Right atrium auricular region (tissue), 2 donors: ENCODE data around the gene PCSK9. TPM values are rescaled to one million over a fixed set of nuclear protein-coding genes. Genes with fewer than 3 reads are reported as not detected.

Source experiments
- DNase-seq: peaks from one replicate; pipeline ENCODE4 v3.0.0-alpha.2; 2019; ENCODE audit warnings: low spot score
- H3K27ac ChIP-seq, 2 donors: fragments of 200-600 bp; sonication (generic); 1 replicate in 1 of 2; 2 replicates in 1 of 2; pipeline ENCODE4 v1.5.1; 2016 to 2019
- H3K27me3 ChIP-seq, 2 donors: fragments of 200-600 bp; sonication (generic); one replicate each; pipeline versions ENCODE4 v1.5.1 to v1.6.0; 2017 to 2019
- H3K36me3 ChIP-seq: fragments of 200-600 bp; sonication (generic); one replicate; pipeline ENCODE4 v1.5.1; 2016
- H3K4me1 ChIP-seq, 2 donors: fragments of 200-600 bp; sonication (generic); one replicate each; pipeline versions ENCODE4 v1.5.1 to v1.6.0; 2017 to 2019
- H3K4me3 ChIP-seq, 2 donors: fragments of 200-600 bp; sonication (generic); 1 replicate in 1 of 2; 2 replicates in 1 of 2; pipeline ENCODE4 v1.5.1; 2017 to 2019; ENCODE audit warnings: mild to moderate bottlenecking in 1 of 2, moderate library complexity in 1 of 2
- H3K9me3 ChIP-seq, 2 donors: fragments of 200-600 bp; sonication (generic); one replicate each; pipeline ENCODE4 v1.5.1; 2019
- CTCF ChIP-seq, 2 donors: fragments of 200-600 bp; sonication (generic); IDR thresholded peaks; one replicate each; pipeline ENCODE4 v1.5.1; 2019; ENCODE audit warnings: antibody characterized with exemption in 2 of 2
- total RNA-seq, 2 donors: library from RNA; depleted of rRNA; stranded (reverse); fragments of >200 nt; gene quantifications; one replicate each; pipeline ENCODE4 v1.1.0, GENCODE V29; 2016

The PCSK9 gene
- total RNA-seq, 2 donors from 2014 or later = 0.47 TPM; not detected in 1

- no peak for DNase-seq
- H3K27ac ChIP-seq = no peak overlapping the region
- no peaks in the 10 kb centered on the region for H3K9me3 ChIP-seq
- TF ChIP-seq CTCF (IDR thresholded peaks at IDR 0.05) = no peak
- H3K27me3 ChIP-seq = no peaks in the 10 kb centered on the region
- peaks cover 0 to 7% of the 10 kb centered on the region in 2 donors for H3K4me1 ChIP-seq
- H3K36me3 ChIP-seq = no peaks in the 10 kb centered on the region
- no peak overlapping the region for H3K4me3 ChIP-seq
Observed at GRCh38 chr1:55055084-55055882, 15.9 kb downstream of the PCSK9 start.

GRCh38 chr1:55055951-55056631 is 16.7 kb downstream of the PCSK9 start:
- Histone ChIP-seq H3K27ac (no peak overlapping the region), H3K4me3 (no peak overlapping the region), H3K36me3 (no peaks in the 10 kb centered on the region), H3K9me3 (no peaks in the 10 kb centered on the region), H3K27me3 (no peaks in the 10 kb centered on the region), H3K4me1 (peaks cover 0 to 7% of the 10 kb centered on the region in 2 donors)
- TF ChIP-seq CTCF (IDR thresholded peaks at IDR 0.05) = no peak
- no peak for DNase-seq

- no peak overlapping the region for H3K4me3 ChIP-seq
- DNase-seq = no peak
- peaks cover 0 to 7% of the 10 kb centered on the region in 2 donors for H3K4me1 ChIP-seq
- no peak for TF ChIP-seq CTCF (IDR thresholded peaks at IDR 0.05)
- H3K27ac ChIP-seq = no peak overlapping the region
- no peaks in the 10 kb centered on the region for H3K27me3 ChIP-seq
- no peaks in the 10 kb centered on the region for H3K36me3 ChIP-seq
- no peaks in the 10 kb centered on the region for H3K9me3 ChIP-seq
Observed at GRCh38 chr1:55056632-55056992, 17.3 kb downstream of the PCSK9 start.

GRCh38 chr1:55057270-55057955 is 18.1 kb downstream of the PCSK9 start:
- H3K4me3 ChIP-seq = no peak overlapping the region
- no peak for TF ChIP-seq CTCF (IDR thresholded peaks at IDR 0.05)
- peaks cover 0 to 7% of the 10 kb centered on the region in 2 donors for H3K4me1 ChIP-seq
- no peak for DNase-seq
- no peaks in the 10 kb centered on the region for H3K9me3 ChIP-seq
- H3K27ac ChIP-seq = no peak overlapping the region
- H3K27me3 ChIP-seq = no peaks in the 10 kb centered on the region
- H3K36me3 ChIP-seq = no peaks in the 10 kb centered on the region

- no peak for DNase-seq
- Histone ChIP-seq H3K4me1 (peaks cover 0 to 7% of the 10 kb centered on the region in 2 donors), H3K36me3 (no peaks in the 10 kb centered on the region), H3K9me3 (no peaks in the 10 kb centered on the region), H3K27me3 (no peaks in the 10 kb centered on the region), H3K4me3 (no peak overlapping the region), H3K27ac (no peak overlapping the region)
- no peak for TF ChIP-seq CTCF (IDR thresholded peaks at IDR 0.05)
Observed at GRCh38 chr1:55057956-55058298, 18.6 kb downstream of the PCSK9 start.
